HG03354 (cell line): ENCODE data around the gene IL31RA.
"Not testable (repeated sequence)": the region's sequence is repeated elsewhere in the genome, so short reads cannot be mapped to it uniquely, and the experiment has no call there.

Experiments
- ATAC-seq: cut with Tn5 transposase; IDR thresholded peaks from one replicate; pipeline ENCODE4 v1.9.1; 2021; ENCODE audit warnings: mild to moderate bottlenecking; ENCODE audit not compliant: unreplicated experiment, poor library complexity, severe bottlenecking

The IL31RA gene

DNA sequence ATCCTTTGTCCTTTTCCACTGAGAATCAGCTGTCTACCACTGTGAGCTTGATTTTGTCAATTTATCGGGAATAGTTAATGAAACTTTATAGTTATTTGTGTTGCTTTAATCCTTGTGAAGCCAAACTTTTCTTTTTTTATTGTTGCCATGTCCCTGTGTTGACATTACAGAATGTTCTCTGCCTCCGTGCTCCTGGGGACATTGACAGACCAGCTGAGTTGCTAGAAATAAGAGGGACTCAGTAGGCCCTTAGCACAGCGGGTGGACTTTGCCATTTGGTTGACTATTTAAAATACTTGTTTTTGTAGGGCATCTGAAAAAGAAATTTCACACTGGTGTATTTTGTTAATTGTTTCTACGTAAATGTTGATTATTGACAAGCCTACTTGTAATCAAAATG, 70.5 kb downstream of the IL31RA start:
- ATAC-seq = no peak

DNA sequence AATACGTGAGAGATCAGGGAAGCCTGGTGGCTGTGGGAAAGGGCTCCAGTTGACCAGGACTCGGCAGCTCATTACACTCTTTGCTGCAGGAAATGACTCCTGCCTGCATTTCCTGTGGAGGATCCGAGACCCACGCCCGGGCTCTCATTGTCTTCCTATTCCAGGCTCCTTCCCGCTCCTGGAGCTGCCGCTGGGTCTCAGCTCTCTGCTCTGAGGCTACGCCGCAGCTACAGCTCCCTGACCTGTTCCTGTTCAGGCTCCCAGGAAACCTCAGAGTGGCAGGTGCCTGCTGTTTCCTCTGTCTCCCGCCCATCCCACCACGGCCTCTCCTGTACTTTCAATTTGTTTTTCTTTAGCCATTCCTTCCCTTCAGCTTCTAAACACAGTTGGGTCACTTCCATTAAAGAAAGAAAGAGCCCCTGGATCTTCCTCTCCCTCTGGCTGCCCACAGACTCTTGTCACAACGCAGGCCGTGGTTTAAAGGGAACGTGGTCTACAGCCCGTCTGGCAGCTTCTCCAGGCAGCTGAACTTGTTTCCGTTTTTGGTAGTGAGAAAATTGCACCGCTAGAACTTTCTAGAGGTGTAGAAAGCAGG, 72.1 kb downstream of the IL31RA start:
- ATAC-seq = no peak

DNA sequence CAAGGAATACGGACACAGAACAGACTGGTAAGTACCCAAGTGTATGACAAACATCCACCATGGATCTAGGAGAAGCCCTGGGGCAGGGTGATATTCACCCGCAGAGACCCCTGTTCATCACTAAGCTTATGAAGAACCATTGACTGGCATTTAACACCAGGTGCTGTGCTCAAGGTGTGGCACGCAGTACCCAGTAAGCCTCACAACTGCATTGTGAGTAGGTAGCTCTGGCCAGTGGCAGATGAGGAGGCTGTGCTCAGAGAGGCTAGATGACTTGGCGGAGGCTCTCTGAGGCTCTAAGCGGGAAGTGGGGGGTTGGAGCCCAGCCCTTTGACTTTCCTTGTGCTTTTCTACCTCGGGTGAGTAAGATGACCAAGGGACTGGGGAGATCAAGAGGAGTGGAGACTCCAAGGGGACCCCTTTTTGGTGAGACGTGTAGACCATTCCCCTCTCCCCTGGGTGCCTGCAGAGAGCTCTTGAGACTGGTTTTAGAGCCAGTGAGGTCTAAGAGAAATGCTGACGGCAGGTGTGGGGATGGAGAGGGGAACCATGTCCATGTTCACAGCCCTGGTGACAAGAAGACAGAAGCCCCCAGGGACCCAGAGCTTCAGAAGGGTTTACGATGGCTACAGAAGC, 72.8 kb downstream of the IL31RA start:
- no peak for ATAC-seq

DNA sequence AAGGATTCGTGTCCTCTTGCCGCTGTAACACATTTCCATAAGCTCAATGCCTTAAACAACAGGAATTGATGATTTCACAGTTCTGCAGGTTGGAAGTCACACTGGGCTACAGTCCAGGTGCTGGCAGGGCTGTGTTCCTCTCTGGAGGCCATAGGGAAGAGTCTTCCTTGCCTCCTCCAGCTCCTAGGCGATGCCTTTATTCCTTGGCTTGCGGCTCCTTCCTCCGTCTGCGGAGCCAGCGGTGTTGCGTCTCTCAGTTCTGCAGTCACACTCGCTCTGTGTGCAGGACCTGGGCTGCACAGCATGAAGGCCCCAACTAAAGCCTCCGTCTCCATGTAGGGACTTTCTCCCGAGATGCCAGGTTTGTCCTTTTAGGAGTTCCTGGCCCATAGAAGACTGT, 73.6 kb downstream of the IL31RA start:
- ATAC-seq = no peak

DNA sequence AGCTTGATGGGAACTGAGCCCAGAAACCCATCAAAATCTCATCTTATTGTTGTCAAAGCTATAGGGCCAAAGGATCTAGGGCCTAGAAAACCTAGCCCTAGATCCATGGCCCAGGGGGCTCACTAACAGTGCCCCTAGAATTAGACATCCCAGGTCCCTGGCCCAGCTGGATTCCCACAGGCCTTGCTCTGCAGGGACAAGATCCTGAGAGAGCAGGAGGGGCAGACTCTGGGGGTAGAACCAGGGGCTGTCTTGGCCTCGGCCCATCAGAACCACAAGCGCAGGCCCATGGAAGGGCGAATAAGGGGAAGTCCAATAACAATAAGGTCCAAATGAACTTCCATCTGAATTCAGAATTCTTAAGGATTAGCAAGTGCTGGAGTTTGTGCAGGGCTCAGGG, 74.0 kb downstream of the IL31RA start:
- no peak for ATAC-seq

DNA sequence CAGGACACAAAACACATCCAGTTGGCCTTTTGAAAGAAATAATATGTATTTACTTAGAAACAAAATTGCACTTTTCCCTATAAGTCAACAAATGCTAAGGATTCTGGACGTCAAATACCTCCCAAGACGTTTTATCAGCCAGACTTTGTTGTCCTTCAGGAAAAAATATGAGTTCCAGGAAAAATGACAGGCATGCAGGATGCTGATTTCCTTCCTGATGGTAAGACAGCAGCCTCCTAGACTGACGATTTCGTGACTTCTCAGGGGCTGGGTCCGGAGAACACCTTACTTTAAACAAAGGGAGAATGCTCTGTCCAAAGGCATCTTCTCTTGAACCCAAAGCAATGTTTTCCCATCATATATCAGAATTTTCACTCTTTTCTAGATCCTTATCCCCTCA, 74.6 kb downstream of the IL31RA start:
- ATAC-seq = no peak

DNA sequence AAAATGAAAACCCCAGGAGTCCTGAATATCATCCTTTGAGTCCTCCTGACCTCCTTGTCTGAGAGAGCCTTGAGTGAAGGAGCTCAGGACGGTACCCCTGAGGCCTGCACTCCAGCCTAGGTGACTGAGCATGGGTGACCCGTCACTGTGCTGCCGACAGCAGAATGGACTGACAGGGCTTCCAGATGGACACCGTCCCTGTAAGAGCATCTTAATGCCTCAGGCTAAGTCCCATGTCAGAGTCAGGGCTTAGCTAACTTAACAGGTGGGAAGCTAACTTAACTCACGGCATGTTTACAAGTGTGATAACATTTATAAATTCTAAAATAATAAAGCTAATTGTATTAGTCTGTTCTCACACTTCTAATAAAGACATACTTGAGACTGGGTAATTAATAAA, 75.3 kb downstream of the IL31RA start:
- no peak for ATAC-seq

DNA sequence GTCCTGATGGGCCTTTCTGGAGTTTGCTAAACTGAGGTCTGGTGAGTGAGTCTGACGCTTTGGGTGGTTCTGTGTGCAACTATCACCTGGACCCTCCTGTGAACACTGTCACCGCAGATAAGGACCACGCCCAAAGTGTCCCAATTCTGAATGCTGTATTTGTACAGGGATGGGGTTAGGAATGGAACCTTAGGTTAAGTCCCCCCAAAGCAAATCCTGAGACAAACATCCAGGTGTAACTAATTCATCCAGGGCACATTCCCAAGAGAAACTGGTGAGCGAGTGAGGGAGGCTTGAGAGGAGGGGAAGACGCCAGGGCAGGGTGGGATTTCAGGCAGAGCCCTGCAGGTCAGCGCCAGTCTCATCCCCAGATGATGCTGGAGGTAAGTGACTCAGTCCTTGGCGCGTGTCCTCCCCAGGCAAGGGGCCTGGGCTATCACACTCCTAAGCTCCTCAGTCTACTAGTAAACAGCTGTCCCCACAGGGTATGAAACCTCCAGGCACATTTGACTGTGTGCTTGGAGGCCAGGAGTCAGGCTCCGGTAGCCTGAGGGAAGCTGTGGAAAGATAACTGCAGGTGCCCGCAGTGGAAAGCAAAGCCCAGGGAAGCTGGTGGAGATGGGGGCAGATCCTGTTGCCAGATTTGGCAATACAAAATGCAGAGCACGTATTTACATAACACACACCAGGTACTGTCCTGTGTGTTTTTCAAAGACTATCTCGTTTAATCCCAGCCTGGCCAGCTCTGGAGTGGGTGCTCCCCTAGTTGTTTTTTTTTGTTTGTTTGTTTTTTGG, 76.9 kb downstream of the IL31RA start:
- no peak for ATAC-seq

DNA sequence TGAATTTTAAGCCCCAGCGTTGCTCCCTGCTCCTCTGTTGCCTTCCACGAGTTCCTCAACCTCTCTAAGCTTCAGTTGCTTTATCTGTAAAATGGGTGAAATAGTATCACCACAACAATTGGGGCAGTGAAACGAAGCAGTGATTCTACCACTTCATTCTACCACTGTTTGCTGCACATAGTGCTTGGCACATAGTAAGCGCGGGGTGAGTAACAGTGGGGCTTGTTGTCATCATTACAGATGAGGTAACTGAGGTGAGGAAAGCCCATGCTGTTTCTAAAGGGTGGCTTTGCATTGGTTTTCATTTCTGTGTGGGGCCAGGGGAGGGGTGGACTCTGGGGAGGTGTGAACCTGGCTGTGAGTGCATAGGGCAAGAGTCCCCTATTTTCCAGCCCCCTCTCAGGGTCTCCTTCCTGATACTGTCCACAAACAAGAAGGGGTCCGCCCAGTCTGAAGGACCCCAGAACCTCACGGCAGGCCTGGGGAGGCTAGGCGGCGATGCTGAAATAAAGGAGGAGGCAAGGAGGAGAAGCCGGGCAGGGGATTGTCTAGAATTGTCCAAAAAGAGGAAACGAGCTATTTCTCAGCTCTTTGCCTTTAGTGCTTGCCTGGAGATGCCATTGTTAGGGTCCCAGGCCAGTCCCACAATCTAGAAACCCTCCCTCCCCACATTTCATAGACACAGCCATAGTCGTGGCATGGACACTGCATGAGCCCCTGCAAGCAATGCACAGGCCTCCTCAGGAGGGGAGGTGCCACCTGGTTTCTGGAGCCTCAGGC, 78.1 kb downstream of the IL31RA start:
- ATAC-seq = no peak

DNA sequence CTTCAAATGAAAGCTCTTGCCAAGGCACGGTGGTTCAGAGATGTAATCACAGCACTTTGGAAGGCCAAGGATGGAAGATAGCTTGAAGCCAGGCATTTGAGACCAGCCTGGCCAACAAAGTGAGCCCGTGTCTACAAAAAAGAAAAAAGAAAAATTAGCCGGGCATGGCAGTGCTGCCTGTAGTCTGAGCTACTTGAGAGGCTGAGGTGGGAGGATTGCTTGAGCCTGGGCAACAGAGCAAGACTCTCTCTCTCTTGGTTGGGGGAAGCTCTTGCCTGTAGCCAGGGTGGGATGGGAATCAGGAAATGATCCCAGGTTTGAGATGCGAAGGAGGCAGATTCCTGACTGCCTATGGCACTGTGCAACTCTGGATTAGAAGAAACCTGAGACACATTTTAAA, 81.5 kb downstream of the IL31RA start:
- no peak for ATAC-seq

DNA sequence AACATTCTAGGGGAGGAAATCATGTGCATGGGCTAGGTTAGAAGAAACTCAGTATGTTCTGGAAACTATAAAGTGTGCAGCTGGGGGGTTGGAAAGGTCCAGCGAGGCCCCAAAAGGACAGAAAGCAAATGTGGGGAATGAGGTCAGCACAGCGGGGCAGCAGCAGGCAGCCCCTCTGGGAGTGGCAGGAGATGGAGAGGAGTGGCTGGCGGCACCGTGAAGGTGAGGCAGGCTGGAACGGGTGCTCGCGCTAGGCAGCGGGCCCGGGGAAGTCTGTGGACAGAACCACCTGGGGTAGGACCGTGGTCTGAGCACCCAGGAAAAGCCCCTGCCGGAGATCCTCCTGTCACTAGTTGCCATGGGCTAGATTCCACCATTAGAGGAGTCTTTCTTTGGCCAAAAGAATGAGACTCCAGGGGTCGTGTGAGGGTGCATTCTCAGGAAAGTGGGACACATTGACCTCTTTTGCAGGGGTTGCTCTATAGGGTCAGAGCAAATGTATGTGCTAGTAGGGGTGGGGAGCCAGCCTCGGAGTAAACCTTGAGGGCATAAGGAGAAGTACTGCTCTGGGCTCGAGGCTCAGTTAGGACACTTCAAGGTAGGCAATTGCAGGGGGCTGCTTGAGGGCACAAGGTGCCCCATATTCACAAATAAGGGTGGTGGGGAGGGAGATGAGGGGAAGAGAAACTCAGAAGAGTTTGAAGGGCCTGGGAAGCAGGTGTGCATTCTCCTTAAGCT, 82.4 kb downstream of the IL31RA start:
- ATAC-seq = no peak

DNA sequence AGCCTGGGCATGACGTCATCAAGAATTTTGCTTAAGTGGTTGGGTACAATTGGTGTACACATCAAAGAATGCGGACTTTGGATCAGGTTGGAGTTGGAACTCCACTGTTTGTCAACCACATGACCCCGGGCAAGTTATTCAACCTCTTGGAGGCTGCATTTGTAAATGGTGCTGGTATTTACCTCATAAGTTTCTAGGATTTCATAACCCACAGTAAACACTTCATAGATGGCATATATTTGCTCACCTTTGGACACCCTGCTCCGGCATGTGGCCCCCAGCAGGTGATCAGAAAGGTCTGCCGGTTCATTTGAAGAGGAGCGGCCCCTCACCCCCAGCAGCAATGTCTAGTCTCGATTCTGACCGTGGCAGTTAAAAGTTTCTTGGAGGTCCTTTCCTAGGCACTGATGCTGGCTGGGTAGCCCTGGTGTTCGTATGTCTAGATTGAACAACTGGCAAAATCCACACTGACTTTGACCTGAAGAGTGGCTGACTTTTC, 83.0 kb downstream of the IL31RA start:
- ATAC-seq = no peak

DNA sequence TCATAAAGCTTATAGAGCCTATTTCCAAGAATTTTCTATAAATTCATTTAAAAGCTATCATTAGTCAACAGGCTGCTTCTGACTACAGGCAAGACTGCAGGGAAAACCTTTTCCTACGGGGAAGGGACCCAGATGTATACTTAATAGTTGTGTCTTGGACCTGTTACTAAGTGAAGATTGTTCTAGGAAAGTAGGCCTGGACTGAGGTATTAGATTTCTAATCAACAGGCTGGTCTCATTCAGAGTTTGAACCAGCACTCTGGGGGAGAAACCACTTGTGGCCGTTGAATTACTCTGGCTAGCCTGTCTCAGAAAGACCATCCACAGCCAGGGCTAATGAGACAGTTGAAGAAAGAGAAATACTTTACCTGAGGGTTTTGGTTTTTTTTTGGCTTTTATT, 83.6 kb downstream of the IL31RA start:
- ATAC-seq = no peak

DNA sequence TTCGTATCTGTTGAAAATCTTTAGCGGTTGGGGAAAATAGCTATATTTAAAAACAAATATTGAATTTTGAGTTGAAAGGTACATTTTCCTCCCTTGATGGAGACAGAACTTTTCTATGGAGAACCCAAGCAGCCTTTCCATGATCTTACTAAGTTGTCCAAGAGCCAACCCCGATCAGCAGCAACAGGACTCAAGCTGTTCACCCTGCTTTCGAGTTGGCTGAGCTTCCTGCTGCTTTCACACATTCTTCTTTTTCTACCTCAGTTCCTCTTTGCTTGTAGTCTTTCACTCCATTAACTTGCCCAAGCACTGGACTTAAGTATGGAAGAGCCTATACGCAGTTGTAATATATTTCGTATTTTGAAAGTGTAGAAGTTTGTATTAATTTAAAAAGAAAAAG, 84.2 kb downstream of the IL31RA start:
- no peak for ATAC-seq

DNA sequence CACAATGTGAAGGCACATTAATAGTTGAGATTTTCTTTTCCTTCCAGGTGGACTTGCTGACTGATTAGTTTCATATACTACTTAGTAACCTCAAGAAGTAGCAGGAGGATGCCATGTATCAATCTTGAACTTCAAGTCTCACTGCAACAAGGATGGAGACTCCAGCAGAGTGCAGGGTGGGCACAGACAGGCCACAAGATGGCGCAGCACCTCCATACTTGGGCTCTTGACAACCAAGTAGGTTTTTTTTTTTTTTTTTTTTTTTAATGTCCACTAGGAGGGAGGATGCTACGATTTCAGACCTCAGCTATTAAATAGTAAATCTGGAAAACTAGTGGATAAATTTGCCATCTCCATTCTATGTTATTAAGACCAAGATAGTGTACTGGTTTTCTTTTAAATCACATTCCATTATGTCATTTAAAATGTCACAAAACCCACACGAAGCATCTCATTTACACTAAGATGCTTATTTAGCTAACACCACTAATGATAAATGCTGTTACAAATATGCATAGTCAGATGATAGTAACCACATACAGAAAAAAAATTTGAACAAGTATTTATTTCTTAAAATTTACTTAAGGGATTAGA, 85.0 kb downstream of the IL31RA start:
- peak; percentile 74 for ATAC-seq

DNA sequence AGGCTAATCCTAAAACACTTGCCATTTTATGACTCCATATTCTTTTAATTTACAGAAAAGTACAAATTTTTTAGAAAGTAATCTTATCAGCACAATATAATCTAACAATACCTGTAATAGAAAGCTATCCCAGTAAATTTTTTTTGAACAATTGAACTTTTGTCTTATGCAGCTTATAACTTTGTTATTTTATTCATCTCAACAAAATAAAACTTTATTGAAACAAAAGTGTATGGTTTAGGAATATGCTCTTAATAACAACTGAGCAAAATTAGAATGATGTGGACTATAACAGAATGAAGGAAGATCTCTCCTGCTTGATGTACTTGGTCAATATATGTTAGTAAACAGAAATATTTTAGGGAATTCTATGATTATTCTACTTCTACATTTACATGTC, 86.4 kb downstream of the IL31RA start:
- not testable (repeated sequence) for ATAC-seq

DNA sequence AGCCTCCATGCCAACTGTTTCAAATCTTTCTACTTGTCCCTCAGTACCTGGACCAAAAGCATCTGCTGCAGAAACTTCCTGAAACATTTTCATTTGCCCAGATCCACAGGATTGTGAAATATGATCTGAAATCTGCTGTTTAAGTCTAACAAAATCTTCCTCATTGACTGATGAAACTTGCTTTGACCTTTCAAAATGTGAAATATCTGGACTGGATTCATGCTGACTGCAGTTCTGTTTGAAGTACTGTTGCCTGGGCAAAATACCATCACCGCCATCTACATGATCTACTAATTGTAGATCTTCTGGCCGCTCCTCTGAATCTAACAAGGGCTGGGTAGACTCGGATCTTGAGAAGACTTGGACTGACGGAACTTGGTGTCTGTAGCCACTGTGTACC, 90.0 kb downstream of the IL31RA start:
- ATAC-seq = not testable (repeated sequence)

DNA sequence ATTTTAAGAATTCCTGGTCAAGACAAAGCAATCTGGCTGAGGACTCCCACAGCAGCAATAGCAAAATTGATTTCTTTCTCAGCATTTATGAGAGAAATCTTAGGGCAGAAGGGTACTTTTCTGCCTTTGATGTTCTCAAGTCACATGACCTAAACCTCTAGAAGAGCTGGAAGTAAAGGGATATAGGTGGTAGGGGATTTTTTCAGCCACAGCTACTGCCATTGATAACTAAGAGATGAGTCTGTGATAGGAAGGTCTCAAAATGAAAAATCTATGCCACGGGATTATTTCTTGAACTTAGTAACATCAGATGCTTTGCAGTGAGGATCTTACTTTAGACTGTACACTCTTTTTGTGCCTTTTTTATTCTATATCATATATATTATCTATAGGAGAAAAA, 108.1 kb downstream of the IL31RA start:
- no peak for ATAC-seq

DNA sequence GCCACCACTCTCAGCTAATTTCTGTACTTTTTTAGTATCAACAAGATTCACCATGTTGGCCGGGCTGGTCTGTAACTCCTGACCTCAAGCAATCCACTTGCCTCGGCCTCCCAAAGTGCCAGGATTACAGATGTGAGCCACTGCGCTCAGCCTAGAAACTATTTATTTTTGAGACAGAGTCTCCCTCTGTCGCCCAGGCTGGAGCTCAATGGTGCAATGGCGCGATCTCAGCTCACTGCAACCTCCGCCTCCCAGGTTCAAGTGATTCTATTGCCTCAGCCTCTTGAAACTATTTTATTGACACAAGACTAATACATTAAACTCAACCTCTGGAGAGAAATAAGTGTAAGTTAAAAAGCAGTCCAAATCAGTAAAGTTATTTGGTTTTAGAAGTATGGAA, 109.6 kb downstream of the IL31RA start:
- ATAC-seq = no peak
